GM10266 (cell line): ENCODE measurements around the gene TSPAN4.

Experiments used
- DNase-seq: peaks from one replicate; pipeline ENCODE4 v3.0.0; 2012; ENCODE audit errors: extremely low spot score
- TF ChIP-seq, protein P1 (sequence below): IDR thresholded peaks from 2 replicates; pipeline ENCODE4 v1.5.1; 2012; ENCODE audit warnings: mild to moderate bottlenecking, low read depth; ENCODE audit not compliant: control insufficient read depth, insufficient read depth; ENCODE audit errors: missing control alignments

The TSPAN4 gene

DNA sequence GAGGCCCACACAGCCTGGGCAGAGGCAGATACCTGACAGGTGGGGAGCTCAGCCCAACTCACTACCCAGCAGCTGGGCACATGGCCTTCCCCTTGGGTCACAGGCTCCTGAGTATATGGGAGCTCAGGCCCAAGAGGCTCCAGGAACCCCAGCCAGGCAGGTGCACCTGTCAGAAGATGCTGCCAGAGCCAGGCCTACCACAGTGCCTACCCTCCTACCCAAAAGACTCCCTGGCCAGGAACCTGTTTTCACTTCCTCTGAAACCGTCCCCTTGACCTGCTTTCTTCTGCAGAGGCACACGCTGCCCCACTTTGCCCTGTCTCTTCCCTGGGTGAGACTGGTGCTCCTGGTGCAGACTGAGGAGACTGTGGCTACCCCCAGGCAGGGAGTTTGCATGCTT is 65.0 kb downstream of the TSPAN4 start:
- DNase-seq: no peak
- TF ChIP-seq, protein P1, sequence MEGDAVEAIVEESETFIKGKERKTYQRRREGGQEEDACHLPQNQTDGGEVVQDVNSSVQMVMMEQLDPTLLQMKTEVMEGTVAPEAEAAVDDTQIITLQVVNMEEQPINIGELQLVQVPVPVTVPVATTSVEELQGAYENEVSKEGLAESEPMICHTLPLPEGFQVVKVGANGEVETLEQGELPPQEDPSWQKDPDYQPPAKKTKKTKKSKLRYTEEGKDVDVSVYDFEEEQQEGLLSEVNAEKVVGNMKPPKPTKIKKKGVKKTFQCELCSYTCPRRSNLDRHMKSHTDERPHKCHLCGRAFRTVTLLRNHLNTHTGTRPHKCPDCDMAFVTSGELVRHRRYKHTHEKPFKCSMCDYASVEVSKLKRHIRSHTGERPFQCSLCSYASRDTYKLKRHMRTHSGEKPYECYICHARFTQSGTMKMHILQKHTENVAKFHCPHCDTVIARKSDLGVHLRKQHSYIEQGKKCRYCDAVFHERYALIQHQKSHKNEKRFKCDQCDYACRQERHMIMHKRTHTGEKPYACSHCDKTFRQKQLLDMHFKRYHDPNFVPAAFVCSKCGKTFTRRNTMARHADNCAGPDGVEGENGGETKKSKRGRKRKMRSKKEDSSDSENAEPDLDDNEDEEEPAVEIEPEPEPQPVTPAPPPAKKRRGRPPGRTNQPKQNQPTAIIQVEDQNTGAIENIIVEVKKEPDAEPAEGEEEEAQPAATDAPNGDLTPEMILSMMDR: no peak

GRCh38 chr11:908273-908672 is 65.6 kb downstream of the TSPAN4 start:
- no peak for DNase-seq

GRCh38 chr11:909406-909805 is 66.8 kb downstream of the TSPAN4 start:
- TF ChIP-seq, protein P1: no peak
- no peak for DNase-seq

More at GRCh38 chr11:908273-908672, 65.6 kb downstream of the TSPAN4 start:
- TF ChIP-seq, protein P1: no peak

GRCh38 chr11:910044-910588 is 67.5 kb downstream of the TSPAN4 start:
- TF ChIP-seq, protein P1: no peak
- DNase-seq: no peak

- DNase-seq: peak; percentile 100
- TF ChIP-seq, protein P1: no peak
These were observed 68.0 kb downstream of the TSPAN4 start, which contains the start of gene CHID1 for GRCh38 chr11:910589-911030. Gene CHID1 (minus strand): TSS chr11:910810. CDS start chr11:904816, 5,994 bp downstream.

GRCh38 chr11:911031-911889 is 68.6 kb downstream of the TSPAN4 start:
- TF ChIP-seq, protein P1: no peak
- peak; percentile 70 for DNase-seq

GRCh38 chr11:911890-912219 is 69.2 kb downstream of the TSPAN4 start:
- TF ChIP-seq, protein P1: no peak
- DNase-seq: no peak
